ENCODE results near the gene NKAIN4.

Gene NKAIN4

GRCh38 chr20:63287697-63288580 is 33.7 kb upstream of the NKAIN4 start:
- no peak for DNase-seq (ENCODE audit: low read depth)

- no peak for DNase-seq (ENCODE audit: low read depth)
These were observed 32.8 kb upstream of the NKAIN4 start for GRCh38 chr20:63286781-63287696.

GRCh38 chr20:63285636-63286615 is 31.7 kb upstream of the NKAIN4 start:
- no peak for DNase-seq (ENCODE audit: low read depth)

DNA sequence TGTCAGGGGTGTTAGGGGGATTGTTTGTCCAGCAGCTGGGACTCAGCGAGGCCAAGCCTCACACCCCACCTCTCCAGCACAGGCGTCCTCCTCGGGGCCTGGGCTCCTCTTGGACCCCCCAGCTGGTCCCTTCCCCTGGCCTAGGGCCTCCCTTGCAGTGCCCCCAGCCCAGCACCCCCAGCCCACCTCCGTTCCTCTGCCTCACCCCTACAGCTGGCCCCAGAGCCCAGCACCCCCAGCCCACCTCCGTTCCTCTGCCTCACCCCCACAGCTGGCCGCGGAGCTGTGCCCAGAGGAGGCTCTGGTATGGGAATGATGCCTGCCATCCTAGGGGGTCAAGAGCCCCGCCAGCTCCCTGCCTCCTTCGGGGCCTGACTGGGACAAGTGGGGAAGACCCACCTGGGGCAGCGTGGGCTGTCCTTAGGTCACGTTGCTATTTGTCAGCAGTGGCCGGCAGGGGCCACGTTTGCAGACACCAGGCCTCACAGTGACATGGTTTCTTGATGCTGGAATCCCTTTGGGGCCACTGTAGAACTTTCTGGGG is 30.8 kb upstream of the NKAIN4 start:
- no peak for DNase-seq (ENCODE audit: low read depth)

- no peak for DNase-seq (ENCODE audit: low read depth)
These were observed 30.3 kb upstream of the NKAIN4 start for GRCh38 chr20:63284544-63284949.

- DNase-seq (ENCODE audit: low read depth), result no peak
These were observed 29.8 kb upstream of the NKAIN4 start for GRCh38 chr20:63284083-63284440.

DNA sequence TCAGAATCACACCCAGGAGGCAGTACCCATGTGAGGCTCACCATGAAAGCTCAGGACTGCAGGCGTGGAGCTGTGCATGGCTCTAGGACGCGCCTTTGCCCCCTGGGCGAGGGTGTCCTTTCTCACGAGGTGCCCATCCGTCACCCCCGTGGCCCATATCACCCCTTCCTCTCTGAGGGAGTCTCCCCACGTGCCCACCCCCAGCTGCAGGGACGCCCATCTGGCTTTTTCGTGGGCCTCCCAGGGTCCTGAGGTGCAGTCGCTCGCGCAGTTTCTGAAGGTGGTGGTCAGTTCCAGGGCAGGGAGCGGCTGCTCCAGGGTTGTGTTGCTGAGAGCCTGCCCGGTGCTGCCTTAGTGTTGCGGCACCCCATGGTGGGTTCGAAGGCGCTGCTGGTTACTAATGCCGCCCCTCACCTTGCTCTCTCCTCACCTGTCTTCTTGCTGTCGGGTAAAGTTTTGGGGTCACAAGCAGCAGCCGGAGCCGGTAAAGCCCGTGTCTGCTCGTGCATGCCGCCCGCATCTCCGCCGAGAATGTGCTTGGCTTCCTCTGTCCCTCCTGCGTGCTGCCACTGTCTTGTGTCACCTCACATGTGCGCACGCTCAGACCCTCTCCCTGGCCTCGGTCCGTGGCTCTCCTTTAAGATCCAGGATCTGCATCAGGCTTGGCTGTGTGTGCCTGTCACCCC is 29.3 kb upstream of the NKAIN4 start:
- no peak for DNase-seq (ENCODE audit: low read depth)

GRCh38 chr20:63282946-63283345 is 28.7 kb upstream of the NKAIN4 start:
- no peak for DNase-seq (ENCODE audit: low read depth)

- no peak for DNase-seq (ENCODE audit: low read depth)
These were observed 27.7 kb upstream of the NKAIN4 start for GRCh38 chr20:63281742-63282665.

- DNase-seq (ENCODE audit: low read depth), result peak; percentile 16
These were observed 26.8 kb upstream of the NKAIN4 start for GRCh38 chr20:63280929-63281545.

GRCh38 chr20:63280371-63280770 is 26.1 kb upstream of the NKAIN4 start:
- no peak for DNase-seq (ENCODE audit: low read depth)

DNA sequence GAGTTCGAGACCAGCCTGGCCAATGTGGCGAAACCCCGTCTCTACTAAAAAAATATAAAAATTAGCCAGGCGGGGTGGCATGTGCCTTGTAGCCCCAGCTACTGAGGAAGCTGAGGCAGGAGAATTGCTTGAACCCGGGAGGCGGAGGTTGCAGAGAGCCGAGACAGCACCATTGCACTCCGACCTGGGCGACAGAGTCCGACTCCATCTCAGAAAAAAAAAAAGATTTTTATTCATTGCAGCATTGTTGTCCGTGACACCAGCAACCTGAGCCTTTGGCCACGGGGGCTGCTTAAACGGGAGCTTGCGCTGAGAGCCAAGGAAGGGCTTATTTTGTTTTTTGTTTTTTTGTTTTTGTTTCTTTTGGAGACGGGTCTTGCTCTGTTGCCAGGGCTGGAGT is 25.7 kb upstream of the NKAIN4 start:
- DNase-seq (ENCODE audit: low read depth), result no peak

DNA sequence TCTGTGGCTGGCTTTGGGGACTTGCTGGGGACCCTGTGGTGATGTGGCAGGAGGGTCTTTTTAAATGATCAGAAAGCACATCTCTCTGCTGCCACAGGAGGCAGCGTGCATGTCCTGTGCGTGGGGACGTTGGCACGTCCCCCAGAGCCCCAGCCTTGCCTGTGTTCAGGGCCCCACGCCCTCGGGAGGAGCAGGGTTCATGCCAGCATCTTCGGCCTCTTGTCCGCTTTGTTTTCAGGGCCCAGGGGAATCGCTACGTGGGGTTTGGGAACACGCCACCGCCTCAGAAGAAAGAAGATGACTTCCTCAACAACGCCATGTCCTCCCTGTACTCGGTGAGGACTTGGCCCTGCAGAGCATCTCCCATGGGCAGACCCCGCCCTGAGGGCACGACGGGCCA is 24.4 kb upstream of the NKAIN4 start:
- no peak for DNase-seq (ENCODE audit: low read depth)

DNA sequence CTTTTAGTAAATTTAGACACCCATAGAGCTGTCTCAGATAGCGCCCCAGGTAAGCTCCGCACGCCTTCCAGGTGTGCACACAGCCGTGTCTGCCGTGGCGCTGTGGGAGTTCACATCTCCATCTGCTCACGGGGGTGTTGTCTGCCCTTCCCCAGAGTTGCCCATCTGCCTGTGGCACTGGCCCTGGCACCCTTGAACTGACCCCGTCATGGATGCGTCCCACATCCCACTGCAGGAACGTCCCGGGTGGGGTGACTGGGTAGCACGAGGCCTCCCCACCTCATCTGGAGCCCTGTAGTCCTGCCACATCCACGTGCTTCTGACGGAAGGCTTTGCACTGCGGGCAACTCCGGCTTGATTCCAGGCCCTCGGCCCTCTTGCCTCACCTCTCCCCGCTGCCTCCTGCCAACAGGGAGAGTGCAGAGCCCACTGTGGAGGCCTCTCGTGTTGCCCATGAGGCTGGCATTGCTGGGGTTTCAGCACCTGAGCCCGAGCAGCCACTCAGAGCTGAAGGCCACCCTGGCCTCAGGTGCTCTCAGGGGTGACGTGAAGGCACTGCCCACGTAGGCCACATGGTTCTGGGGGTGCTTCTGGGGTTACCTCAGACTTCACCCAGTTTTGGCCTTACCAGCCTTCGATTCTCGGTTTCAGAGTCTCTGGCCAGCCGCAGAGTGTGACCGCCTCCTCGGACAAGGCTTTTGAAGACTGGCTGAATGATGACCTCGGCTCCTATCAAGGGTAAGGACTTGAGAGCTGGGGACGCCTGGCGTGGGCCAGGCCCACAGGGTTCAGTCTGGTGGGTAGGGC is 23.4 kb upstream of the NKAIN4 start:
- DNase-seq (ENCODE audit: low read depth), result no peak

GRCh38 chr20:63276956-63277355 is 22.7 kb upstream of the NKAIN4 start:
- no peak for DNase-seq (ENCODE audit: low read depth)

GRCh38 chr20:63275825-63276224 is 21.6 kb upstream of the NKAIN4 start:
- DNase-seq (ENCODE audit: low read depth), result no peak

DNA sequence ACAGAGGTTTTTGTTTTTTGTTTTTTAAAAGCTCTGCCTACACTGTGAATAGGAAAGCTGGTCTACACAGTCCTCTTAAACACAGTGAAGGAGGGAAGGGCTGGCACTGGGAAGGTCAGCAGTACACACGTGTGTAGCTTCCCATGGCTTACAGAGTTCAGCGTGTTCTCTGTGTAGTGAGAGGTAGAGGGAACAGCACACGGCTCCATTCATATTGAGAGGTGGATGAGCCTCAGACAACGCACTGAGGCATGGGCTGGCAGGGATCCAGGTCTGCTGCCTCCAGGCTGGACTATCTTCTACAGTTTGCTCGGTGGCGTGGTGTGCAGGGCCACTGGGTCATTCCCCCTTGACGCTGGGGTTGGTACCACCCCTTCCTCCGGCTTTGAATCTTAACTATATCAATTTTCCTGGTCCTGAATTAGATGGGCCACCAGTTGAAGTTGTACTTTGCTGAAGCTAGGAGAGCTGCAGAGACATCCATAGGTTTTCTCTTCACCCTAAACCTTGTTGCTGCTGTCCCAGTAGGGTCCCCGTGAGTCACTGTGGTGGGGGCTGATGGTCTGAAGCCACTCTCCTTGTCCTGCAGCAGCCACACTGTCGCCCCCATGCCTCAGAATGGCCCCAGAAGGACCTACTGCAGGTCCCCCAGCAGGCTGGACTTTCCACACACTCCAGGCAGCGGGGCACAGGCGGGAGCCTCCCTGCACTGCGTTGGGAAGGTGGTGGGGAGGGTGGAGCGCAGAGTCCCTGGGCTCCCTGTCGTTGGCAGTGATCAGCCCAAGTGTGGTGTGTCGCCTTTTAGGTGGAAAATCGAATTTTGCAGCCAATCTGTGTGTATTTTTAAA is 20.3 kb upstream of the NKAIN4 start:
- peak; percentile 27 for DNase-seq (ENCODE audit: low read depth)

All from EH (cell line).